ENCODE data around the gene PSME3. TPM values are rescaled to one million over a fixed set of nuclear protein-coding genes. Genes with fewer than 3 reads are reported as not detected.
"Not testable (repeated sequence)": the region's sequence is repeated elsewhere in the genome, so short reads cannot be mapped to it uniquely, and the experiment has no call there.

Gene PSME3
- total RNA-seq, 1 donor from 2014 or later, result 88.9 TPM

DNA sequence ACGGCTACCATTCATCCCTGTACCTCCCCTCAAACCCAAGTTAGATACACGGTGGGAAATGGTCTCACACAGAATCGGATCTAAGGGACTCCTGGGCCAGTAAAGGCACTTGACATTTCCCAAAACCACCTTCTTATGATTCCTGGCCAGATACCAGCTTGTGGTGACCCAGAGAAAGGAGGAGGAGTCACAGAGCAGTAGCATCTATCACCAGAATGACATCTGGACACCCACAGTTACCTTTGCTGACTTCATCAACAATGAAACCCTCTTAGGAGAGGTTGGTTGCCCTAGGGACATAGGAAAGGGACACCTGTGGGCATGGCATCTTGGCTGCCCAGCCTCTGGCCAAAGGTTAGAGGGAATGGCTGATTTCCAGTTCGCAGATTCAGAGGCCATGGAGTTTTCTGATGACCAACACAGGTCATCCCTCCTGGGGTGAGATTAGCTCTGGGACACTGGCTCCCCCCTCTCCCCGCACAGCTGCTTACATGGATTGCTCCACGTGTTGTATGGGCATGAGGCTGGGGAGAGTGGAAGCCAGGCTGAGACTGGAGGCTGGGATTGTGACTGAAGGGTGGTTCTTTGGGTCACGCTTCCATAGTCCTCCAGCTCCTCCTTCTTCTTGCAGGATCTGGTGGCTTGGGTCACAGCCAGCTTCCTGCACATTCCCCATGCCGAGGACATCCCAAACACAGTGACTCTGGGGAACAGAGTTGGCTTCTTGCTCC is 16.4 kb downstream of the PSME3 start:
- DNase-seq (ENCODE audit: low read depth), result no peak

DNA sequence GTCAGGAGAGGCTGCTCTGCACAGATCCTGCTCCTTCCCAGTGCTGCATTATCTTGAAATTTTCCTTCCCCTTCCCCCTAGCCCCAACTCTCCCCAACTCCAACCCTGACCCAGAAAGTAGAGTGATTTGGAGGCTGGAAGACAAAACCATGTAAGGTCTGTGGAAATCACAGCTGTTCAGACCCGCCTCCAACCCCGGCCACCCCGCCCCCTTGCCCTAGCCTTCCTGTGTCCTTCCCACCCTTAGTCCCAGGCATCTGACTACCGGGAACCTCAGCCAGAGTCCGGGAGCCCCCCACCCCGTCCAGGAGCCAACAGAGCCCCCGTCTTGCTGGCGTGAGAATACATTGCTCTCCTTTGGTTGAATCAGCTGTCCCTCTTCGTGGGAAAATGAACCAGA is 17.8 kb downstream of the PSME3 start, which contains the start of gene AOC3:
Gene AOC3 (plus strand): TSS at position 246 of the 400 bp plus-strand sequence. CDS start 145 bp downstream, at position 391.
- DNase-seq (ENCODE audit: low read depth), result peak; percentile 47

DNA sequence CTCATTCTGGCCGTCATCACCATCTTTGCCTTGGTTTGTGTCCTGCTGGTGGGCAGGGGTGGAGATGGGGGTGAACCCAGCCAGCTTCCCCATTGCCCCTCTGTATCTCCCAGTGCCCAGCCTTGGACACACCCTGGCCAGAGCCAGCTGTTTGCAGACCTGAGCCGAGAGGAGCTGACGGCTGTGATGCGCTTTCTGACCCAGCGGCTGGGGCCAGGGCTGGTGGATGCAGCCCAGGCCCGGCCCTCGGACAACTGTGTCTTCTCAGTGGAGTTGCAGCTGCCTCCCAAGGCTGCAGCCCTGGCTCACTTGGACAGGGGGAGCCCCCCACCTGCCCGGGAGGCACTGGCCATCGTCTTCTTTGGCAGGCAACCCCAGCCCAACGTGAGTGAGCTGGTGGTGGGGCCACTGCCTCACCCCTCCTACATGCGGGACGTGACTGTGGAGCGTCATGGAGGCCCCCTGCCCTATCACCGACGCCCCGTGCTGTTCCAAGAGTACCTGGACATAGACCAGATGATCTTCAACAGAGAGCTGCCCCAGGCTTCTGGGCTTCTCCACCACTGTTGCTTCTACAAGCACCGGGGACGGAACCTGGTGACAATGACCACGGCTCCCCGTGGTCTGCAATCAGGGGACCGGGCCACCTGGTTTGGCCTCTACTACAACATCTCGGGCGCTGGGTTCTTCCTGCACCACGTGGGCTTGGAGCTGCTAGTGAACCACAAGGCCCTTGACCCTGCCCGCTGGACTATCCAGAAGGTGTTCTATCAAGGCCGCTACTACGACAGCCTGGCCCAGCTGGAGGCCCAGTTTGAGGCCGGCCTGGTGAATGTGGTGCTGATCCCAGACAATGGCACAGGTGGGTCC is 18.4 kb downstream of the PSME3 start:
- DNase-seq (ENCODE audit: low read depth), result not testable (repeated sequence)

DNA sequence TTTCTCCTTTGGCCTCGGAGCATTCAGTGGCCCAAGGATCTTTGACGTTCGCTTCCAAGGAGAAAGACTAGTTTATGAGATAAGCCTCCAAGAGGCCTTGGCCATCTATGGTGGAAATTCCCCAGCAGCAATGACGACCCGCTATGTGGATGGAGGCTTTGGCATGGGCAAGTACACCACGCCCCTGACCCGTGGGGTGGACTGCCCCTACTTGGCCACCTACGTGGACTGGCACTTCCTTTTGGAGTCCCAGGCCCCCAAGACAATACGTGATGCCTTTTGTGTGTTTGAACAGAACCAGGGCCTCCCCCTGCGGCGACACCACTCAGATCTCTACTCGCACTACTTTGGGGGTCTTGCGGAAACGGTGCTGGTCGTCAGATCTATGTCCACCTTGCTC is 19.2 kb downstream of the PSME3 start:
- no peak for DNase-seq (ENCODE audit: low read depth)

DNA sequence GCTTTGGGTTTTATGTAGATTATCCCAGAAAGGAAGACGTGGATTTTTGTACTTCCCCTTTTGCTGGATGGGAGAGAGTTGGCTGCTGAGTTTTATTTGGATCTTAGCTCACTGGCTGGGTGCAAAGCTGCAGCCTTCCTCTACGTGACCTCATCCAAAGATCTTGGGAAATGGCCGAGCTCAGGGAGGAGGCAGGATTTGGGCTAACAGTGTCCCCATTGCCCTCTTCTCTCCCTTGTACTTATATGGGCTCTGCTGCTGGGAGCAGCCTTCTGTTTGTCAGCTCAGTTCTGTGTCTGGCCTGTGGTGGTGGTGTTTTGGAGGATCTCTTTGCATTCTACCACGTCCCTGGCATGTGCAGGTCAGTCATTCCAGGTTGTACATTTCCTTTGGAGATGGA is 19.8 kb downstream of the PSME3 start:
- no peak for DNase-seq (ENCODE audit: low read depth)

DNA sequence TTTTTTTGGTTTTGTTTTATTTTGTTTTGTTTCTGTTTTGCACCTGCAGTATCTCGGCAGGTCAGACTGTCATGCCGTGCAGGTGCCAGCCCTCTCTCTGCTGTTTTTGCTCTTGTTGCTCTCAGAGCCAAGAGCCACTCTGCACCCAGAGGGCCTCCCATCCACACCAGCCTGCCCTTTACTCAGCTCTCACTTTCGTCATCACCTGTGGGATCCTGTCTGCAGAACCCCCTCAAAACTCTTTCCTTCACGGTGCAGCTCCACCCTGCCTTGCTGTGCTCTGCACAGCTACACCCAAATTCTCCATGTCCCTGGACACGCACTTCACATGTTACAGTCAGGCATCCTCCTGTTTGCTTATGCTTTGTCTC is 20.4 kb downstream of the PSME3 start:
- DNase-seq (ENCODE audit: low read depth), result no peak

DNA sequence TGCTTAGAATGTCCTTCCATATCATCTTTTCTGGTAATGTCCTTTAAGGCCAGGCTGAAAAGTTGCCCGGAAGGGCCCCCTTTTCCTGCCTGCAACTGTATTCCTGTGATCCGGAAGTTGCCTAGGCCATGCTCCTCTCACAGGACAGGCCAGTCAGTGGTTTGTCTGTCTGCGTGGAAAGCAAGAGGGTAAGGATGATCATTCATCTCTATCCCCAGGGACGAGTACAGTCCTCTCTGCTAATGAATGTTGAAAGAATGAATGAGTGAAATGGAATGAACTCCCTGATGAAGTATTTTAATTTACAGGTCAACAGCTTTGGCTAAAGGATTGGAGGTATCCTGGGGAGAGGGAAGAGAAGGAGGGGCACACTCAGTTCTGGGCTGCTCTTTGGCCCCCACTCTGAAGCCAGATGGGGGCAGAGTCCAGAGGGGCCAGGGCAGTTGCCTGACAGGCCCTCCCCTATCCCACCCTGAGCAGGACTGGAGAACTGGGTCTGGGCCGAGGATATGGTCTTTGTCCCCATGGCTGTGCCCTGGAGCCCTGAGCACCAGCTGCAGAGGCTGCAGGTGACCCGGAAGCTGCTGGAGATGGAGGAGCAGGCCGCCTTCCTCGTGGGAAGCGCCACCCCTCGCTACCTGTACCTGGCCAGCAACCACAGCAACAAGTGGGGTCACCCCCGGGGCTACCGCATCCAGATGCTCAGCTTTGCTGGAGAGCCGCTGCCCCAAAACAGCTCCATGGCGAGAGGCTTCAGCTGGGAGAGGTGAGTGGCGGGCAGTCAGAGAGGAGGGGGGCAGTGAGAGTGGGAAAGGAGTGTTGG is 21.0 kb downstream of the PSME3 start:
- no peak for DNase-seq (ENCODE audit: low read depth)

DNA sequence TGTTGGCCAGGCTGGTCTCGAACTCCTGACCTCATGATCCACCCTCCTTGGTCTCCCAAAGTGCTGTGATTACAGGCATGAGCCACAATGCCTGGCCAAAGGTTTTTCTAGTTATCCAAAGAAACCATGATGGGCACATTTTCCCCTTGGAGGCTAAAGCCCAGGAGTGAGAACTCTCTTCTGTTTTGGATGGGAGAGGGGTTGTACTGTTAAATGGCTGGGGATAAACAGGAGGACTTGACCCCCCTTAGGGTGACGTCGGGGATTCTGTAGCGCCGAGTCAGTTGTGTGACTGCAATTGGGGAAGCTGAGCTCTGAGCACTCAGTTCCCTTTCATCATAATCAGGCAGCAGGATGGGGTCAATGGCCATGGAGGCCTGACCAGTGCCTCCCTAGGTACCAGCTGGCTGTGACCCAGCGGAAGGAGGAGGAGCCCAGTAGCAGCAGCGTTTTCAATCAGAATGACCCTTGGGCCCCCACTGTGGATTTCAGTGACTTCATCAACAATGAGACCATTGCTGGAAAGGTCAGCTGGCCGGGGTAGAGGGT is 21.9 kb downstream of the PSME3 start:
- no peak for DNase-seq (ENCODE audit: low read depth)

DNA sequence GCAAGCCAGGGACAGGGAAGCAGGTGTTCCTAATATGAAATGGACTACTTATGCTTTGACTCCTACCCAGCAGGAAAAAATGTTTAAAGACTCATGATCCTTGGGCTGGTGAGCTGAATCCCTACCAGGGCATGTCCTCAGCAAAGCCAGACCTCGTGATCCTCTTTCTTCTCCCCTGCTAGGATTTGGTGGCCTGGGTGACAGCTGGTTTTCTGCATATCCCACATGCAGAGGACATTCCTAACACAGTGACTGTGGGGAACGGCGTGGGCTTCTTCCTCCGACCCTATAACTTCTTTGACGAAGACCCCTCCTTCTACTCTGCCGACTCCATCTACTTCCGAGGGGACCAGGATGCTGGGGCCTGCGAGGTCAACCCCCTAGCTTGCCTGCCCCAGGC is 22.9 kb downstream of the PSME3 start:
- DNase-seq (ENCODE audit: low read depth), result not testable (repeated sequence)

DNA sequence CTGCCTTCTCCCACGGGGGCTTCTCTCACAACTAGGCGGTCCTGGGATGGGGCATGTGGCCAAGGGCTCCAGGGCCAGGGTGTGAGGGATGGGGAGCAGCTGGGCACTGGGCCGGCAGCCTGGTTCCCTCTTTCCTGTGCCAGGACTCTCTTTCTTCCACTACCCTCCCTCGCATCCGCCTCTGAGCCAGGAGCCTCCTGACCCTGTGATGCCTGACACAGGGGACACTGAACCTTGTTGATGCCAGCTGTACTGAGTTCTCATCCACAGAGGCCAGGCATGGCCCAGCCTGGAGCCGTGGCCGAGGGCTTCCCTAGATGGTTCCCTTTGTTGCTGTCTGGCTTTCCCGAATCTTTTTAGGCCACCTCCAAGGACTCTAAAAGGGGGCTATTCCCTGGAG is 23.3 kb downstream of the PSME3 start:
- not testable (repeated sequence) for DNase-seq (ENCODE audit: low read depth)

DNA sequence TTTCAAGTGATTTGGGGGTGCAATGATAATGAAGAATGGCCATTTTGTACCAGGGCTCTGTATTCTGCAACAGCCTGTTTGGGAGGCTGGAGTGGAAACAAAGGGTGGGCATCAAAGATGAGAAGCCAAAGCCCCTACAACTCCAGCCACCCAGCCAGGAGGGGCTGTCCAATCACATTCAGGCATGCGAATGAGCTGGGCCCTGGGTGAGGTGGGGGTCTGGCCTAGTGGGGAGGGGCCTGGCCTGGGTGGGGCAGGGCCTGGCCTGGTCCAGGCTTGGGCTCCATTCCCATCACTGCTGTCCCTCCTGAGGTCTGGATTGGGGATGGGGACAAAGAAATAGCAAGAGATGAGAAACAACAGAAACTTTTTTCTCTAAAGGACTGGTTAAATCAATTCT is 24.2 kb downstream of the PSME3 start:
- DNase-seq (ENCODE audit: low read depth), result no peak

DNA sequence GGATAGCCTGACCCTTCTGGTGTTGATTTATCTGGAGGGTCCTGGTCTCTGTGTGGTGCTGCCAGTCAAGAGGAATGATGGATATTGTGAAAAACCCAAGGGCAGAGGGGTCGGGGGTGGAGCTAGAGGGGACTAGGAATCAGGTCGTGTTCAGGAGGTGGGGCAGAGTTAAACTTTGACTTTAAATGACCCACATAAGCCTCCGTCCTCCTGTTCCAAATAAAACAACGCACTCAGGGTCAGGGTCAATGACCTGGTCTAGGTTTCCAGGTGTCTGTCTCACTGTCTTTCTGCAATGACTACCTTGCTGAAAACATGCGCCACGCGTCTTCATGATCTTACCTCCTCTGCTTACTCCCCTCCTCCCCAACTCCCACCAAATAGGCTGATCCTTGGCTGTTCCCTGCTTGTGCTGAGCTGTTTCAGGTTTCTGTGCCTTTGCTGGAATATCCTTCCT is 32.5 kb downstream of the PSME3 start:
- DNase-seq (ENCODE audit: low read depth), result no peak

DNA sequence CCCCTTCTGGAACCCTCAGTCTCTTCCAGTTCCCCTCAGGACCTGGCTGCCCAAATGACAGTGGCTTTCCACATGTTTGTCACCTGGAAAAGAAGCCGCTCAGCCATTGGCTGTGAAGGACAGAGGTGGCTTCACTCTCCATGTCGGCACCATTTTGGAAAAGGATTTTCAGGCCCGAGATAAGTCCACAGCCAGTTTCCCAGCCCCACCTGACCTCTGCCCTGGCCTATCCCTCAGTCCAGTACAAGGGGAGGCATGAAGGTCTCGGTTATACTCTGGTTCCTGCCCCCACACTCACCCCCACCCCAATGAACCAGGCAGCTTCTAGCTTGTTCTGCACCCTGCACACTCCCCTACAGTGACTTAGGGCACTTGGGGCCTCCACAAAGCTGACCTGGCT is 33.0 kb downstream of the PSME3 start:
- no peak for DNase-seq (ENCODE audit: low read depth)

DNA sequence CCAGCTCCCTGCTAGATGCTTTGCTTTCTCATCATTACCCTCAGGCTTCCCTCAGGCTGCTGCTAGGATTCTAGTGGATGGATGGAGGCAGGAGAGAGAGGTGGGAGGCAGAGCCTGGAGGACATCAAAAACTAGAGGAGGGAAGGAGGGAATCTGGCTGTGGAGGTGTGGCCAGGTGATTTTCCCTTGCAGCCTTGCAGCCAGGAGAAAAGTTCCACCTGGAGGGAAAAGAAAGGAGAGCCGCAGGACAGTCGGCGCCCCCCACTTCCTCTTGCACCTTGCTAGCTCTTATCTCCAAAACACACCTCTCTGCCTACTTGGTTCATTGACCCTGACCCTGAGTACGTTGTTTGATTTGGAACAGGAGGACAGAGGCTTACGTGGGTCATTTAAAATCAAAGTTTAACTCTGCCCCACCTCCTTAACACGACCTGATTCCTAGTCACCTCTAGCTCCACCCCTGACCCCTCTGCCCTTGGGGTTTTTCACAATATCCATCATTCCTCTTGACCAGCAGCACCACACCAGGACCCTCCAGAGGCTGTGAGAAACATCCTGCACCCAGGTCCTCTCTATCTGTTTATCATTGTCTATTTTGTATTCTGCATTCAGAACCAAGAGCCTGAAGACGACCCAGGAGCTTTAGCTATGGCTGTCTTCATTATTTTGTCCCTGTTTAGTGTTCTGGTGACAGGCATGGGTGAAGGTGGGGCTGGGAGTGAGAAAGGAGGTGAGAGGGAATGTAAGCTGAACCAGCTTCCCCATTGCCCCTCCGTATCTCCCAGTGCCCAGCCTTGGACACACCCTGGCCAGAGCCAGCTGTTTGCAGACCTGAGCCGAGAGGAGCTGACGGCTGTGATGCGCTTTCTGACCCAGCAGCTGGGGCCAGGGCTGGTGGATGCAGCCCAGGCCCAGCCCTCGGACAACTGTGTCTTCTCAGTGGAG is 33.7 kb downstream of the PSME3 start:
- peak; percentile 18 for DNase-seq (ENCODE audit: low read depth)

DNA sequence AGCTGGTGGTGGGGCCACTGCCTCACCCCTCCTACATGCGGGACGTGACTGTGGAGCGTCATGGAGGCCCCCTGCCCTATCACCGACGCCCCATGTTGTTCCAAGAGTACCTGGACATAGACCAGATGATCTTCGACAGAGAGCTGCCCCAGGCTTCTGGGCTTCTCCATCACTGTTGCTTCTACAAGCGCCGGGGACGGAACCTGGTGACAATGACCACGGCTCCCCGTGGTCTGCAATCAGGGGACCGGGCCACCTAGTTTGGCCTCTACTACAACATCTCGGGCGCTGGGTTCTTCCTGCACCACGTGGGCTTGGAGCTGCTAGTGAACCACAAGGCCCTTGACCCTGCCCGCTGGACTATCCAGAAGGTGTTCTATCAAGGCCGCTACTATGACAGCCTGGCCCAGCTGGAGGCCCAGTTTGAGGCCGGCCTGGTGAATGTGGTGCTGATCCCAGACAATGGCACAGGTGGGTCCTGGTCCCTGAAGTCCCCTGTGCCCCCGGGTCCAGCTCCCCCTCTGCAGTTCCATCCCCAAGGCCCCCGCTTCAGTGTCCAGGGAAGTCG is 34.6 kb downstream of the PSME3 start:
- DNase-seq (ENCODE audit: low read depth), result not testable (repeated sequence)

DNA sequence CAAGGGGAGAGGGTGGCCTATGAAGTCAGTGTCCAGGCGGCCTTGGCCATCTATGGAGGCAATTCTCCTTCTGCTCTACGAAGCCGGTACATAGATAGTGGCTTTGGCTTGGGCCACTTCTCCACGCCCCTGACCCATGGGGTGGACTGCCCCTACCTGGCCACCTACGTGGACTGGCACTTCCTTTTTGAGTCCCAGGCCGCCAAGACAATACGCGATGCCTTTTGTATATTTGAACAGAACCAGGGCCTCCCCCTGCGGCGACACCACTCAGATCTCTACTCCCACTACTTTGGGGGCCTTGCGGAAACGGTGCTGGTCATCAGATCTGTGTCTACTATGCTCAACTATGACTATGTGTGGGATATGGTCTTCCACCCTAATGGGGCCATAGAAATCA is 35.1 kb downstream of the PSME3 start:
- no peak for DNase-seq (ENCODE audit: low read depth)

DNA sequence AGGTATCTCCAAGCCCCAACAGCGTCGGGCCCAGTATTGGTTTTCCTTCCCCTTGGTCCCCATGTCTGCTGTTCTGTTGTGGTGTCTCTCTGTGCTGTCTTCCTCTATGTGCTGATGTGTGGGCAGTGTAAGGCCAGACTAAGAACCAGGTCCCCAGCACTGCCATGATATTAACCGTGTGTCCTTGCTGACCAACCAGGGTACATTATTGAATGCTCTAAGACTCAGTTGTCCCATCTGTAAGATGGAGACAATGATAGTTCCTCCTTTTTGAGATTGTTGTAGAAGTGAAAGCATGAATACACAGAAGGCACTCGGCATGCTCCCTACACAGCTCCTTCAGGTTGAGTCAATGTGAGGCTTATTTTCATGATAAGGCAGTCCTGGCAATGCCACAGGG is 38.5 kb downstream of the PSME3 start:
- DNase-seq (ENCODE audit: low read depth), result no peak

DNA sequence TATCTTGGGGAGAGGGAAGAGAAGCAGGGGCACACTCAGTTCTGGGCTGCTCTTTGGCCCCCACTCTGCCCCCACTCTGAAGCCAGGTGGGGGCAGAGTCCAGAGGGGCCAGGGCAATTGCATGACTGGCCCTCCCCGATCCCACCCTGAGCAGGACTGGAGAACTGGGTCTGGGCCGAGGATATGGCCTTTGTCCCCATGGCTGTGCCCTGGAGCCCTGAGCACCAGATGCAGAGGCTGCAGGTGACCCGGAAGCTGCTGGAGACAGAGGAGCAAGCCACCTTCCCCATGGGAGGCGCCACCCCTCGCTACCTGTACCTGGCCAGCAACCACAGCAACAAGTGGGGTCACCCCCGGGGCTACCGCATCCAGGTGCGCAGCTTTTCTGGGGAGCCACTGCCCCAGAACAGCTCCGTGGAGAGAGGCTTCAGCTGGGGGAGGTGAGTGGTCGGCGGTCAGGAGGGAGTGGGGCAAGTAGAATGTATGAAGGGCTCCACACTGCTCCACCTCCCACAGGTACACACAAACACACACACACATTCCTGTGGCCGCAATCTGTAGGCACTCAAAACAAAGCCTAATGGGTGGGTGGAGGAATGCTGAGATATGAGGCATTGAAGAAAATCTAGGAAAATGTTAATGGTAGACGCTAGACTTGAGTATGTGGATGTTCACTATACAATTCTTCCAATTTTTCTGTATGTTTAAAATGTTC is 39.2 kb downstream of the PSME3 start:
- DNase-seq (ENCODE audit: low read depth), result no peak

DNA sequence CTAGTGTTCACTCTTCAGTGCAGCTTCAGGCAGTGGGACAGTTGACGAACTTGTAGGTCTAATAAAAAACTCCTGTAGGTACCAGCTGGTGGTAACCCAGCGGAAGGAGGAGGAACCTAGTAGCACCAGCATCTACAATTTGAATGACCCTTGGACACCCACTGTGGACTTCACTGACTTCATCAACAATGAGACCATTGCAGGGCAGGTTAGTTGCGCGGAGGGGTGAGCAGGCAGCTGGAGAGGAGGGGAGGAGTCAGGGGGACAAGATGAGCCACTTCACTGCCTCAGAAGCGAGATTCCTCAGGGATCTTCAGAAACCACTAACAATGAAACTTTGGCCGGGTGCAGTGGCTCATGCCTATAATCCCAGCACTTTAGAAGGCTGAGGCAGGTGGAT is 40.1 kb downstream of the PSME3 start:
- DNase-seq (ENCODE audit: low read depth), result no peak

Measured in myocyte (in vitro differentiated cells).